ENCODE data around the gene GRB10.
"Not testable (repeated sequence)": the region's sequence is repeated elsewhere in the genome, so short reads cannot be mapped to it uniquely, and the experiment has no call there.

GRB10 gene

GRCh38 chr7:50596484-50596883 is 186.2 kb downstream of the GRB10 start:
- no peak for DNase-seq

GRCh38 chr7:50595491-50596102 is 187.1 kb downstream of the GRB10 start:
- DNase-seq: no peak

- DNase-seq: no peak
These were observed 187.8 kb downstream of the GRB10 start for GRCh38 chr7:50594734-50595485.

GRCh38 chr7:50594136-50594535 is 188.6 kb downstream of the GRB10 start:
- no peak for DNase-seq

GRCh38 chr7:50592940-50593339 is 189.8 kb downstream of the GRB10 start:
- DNase-seq: no peak

- DNase-seq: peak; percentile 77
These were observed 190.9 kb downstream of the GRB10 start for GRCh38 chr7:50591480-50592438.

- DNase-seq: no peak
These were observed 191.6 kb downstream of the GRB10 start for GRCh38 chr7:50591098-50591479.

- no peak for DNase-seq
These were observed 192.2 kb downstream of the GRB10 start for GRCh38 chr7:50590535-50590934.

- no peak for DNase-seq
These were observed 193.3 kb downstream of the GRB10 start for GRCh38 chr7:50589364-50589763.

- no peak for DNase-seq
These were observed 193.8 kb downstream of the GRB10 start for GRCh38 chr7:50588937-50589336.

- no peak for DNase-seq
These were observed 195.0 kb downstream of the GRB10 start for GRCh38 chr7:50587737-50588136.

GRCh38 chr7:50584793-50585408 is 197.8 kb downstream of the GRB10 start:
- peak; percentile 26 for DNase-seq

GRCh38 chr7:50584386-50584785 is 198.3 kb downstream of the GRB10 start:
- no peak for DNase-seq

GRCh38 chr7:50583295-50583694 is 199.4 kb downstream of the GRB10 start:
- not testable (repeated sequence) for DNase-seq

GRCh38 chr7:50582271-50582670 is 200.4 kb downstream of the GRB10 start:
- DNase-seq: not testable (repeated sequence)

GRCh38 chr7:50580666-50581065 is 202.0 kb downstream of the GRB10 start:
- DNase-seq: not testable (repeated sequence)

GRCh38 chr7:50580057-50580456 is 202.6 kb downstream of the GRB10 start:
- DNase-seq: no peak

- not testable (repeated sequence) for DNase-seq
These were observed 204.6 kb downstream of the GRB10 start for GRCh38 chr7:50578105-50578504.

- no peak for DNase-seq
These were observed 205.1 kb downstream of the GRB10 start for GRCh38 chr7:50577569-50577968.

- DNase-seq: not testable (repeated sequence)
These were observed 206.3 kb downstream of the GRB10 start for GRCh38 chr7:50576388-50576787.

GRCh38 chr7:50567715-50568261 is 214.9 kb downstream of the GRB10 start:
- DNase-seq: no peak

GRCh38 chr7:50565977-50566376 is 216.7 kb downstream of the GRB10 start:
- no peak for DNase-seq

GRCh38 chr7:50565559-50565916 is 217.2 kb downstream of the GRB10 start:
- DNase-seq: no peak

Data from DMS79 (cell line).